NCI-H2107 treated with DMSO at 0.1 percent for 48 hours (cell line): Measurements from ENCODE around the gene CARMIL1.
"Not testable (repeated sequence)": the region's sequence is repeated elsewhere in the genome, so short reads cannot be mapped to it uniquely, and the experiment has no call there.

ENCODE experiments used
- DNase-seq: peaks from one replicate; lab custom pipeline; 2025; ENCODE audit not compliant: unreplicated experiment; lab: John Stamatoyannopoulos, UW

CARMIL1 gene

GRCh38 chr6:25435416-25435985, 156.3 kb downstream of the CARMIL1 start:
- DNase-seq: no peak

DNA sequence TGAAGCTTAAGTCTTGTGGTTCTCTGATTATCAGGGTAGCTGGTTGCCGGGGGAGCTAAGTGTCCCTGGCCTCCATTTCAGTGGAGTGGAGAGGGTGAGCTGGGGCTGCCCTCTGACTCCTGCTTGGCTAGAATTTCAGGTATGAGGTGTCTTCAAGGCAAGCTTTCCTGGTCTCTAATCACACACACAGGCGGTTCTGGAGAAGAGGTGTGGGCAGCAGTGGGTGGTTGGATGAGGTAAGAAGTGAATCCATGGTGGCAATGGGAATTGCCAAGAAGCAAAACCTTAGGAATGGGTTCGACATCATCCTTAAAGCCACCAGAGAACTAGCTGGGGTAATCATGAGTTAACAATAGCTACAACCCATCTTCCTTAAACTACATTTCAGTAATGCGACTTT, 157.6 kb downstream of the CARMIL1 start:
- no peak for DNase-seq

DNA sequence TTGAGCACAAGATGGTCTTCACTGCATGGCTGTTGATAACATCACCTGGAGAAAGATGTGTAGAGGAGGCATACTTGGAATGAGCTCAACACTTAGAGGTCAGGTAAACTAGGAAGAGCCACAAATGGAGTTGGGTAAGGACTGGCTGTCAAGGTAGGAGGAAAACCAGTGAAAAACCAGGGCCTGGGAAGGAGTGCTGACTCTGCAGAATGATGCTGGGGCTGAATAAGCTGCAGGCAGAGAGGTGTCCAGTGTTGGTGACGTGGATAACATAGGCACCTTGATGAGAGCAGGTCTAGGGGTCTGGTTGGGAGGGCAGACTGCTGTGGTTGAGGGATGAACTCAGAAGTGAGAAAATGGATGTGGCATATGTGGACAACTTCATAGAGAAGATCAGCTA, 160.2 kb downstream of the CARMIL1 start:
- DNase-seq: no peak

- DNase-seq: no peak
Measured at GRCh38 chr6:25441663-25442270, 162.6 kb downstream of the CARMIL1 start.

DNA sequence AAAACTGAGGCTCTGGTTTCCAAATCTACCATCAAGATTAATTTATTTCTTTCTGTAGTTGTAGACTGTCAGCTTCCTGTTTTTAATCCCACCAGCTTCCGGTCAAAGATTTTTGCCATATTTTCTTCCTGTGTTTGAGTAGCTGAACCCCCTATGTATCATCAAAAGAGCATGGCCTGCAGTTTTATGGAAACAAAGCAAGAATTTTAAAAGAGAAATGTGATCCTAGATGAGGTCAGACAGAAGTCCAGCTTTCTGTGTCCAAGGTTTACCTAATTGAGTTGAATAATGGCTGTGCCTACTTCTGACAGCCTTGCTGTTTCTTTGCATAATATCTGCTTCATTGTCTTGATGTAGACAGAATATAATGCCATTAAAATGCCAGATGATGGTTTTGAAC, 163.7 kb downstream of the CARMIL1 start:
- no peak for DNase-seq

DNA sequence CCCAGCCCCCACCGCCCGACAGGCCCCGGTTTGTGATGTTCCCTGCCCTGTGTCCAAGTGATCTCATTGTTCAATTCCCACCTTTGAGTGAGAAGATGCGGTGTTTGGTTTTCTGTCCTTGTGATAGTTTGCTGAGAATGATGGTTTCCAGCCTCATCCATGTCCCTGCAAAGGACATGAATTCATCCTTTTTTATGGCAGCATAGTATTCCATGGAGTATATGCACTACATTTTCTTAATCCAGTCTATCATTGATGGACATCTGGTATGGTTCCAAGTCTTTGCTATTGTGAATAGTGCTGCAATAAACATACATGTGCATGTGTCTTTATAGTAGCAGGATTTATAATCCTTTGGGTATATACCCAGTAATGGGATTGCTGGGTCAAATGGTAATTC, 165.3 kb downstream of the CARMIL1 start:
- not testable (repeated sequence) for DNase-seq

DNA sequence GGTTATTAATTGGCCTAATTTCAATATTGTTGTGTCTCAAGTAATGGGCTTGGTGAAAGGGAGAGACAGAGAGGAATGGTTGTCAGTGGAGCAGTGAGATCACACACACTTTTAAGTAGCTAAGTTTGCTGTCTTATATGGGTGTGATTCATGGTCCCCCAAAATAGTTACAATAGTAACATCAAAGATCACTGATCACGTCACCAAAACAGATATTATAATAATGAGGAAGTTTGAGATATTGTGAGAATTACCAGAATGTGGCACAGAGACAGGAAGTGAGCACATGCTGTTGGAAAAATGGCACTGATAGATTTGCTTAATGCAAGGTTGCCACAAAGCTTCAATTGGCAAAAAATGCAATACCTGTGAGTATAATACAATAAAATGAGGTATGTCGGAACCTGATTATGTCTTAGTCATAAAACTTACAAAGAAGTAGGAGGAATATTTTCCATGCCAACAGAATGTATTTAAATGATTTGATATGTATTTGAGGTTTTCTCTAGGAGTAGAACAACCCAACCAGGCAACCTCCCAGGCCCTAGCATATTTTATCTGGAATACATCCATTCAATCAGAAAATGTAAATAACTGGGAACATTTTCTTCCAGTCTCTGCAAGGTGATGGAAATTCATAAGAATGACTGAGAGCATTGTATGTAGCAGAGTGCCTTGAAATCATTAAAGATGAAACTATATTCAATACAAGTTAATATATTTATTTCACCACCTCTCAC, 167.8 kb downstream of the CARMIL1 start:
- DNase-seq: no peak

DNA sequence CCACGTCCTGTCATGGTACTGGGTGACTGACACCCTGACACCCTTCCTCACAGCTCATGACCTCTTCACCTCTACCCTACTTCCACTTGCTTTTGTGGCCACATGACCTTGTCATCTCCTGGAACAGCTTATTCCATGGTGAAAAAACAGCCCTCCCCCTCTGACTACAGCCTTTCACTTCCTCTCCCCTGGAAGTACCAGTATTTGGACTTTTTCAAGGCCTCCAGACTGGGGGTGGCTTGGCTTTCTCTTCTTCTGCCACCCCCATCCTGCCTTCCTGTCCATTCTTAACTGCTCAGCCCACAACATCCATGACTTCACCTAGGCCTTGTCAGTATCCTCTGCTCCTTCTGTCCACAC, 168.4 kb downstream of the CARMIL1 start:
- no peak for DNase-seq

DNA sequence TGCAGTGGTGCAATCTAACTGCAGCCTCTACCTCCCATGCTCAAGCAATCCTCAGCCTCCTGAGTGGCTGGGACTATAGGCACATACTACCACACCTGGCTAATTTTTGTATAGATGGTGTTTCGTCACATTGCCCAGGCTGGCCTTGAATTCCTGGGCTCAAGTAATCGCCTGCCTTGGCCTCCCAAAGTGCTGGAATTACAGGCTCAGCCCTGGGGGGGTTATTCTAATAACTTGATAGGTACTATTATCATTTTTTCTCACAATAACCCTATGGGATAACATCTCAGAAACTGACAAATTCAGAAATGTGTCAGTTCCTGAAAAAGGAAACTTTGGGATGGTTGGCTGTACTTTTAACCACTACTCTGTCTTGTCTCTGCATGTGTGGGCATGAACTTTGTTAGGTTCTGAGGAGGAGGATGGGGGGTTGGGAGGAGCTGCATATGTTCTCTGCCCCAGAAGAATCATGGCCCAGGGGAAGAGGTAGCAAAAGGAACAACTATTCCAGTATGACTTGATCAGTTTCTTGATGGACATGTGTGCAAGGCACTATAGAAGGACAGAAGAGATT, 169.9 kb downstream of the CARMIL1 start:
- no peak for DNase-seq

- peak; percentile 43 for DNase-seq
Measured at GRCh38 chr6:25449774-25450173, 170.6 kb downstream of the CARMIL1 start.

GRCh38 chr6:25450469-25451198, 171.5 kb downstream of the CARMIL1 start:
- no peak for DNase-seq

DNA sequence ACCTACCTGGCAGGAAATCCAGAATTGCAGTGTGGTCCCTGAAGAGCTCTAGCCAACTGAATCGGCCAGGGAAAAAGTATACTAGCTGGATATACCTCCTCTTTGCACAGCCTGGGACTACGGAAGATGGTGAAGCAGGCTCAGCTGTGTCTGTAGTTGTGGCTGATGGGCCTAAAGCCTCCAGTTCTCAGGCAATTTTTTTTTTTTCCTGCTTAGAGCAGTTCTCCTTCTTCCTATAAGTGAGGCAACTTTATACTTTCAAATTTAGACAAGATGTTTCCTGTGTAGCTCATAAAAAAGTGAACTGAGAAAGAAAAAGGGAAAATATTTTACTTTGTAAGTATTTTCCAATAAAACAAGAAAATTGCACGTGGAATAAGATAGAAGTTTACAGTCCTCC, 172.9 kb downstream of the CARMIL1 start:
- DNase-seq: no peak

DNA sequence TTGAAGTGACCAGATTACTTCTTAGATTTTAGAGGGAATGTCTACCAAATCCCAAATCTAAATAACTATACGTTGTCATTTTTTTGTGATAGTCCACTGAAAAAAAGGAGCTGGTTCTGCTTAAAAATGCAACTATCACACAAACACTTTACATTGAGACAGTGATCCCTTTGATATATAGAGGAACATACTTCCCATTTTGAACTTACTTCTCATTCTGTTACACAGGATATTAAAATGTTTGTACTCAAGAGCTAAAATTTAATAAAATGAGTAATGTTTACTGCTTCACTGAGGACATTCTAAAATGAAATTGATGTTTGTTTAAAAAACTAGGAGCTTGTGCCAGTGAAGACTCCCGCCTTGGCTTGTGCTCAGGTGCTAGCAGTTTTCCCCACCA, 174.1 kb downstream of the CARMIL1 start:
- no peak for DNase-seq

DNA sequence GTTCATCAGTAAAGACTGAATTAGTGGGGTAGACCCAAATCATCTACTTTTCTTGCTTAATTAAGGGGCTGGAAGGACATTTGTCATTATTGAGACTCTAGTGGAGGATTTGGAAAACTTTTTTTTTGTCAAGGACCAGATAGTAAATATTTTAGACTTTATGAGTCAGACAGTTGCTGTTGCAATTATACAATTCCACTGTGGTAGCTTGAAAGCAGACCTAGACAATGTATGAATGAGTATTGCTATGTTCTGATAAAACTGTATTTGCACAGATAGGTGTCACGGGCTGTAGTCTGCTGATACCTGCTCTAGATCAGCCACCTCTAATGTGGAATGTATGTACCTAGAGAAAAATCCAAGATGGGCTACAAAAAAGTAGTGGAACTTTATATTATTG, 175.0 kb downstream of the CARMIL1 start:
- DNase-seq: no peak

GRCh38 chr6:25456249-25457040, 177.3 kb downstream of the CARMIL1 start:
- DNase-seq: no peak

- DNase-seq: no peak
Measured at GRCh38 chr6:25457516-25457915, 178.3 kb downstream of the CARMIL1 start.

DNA sequence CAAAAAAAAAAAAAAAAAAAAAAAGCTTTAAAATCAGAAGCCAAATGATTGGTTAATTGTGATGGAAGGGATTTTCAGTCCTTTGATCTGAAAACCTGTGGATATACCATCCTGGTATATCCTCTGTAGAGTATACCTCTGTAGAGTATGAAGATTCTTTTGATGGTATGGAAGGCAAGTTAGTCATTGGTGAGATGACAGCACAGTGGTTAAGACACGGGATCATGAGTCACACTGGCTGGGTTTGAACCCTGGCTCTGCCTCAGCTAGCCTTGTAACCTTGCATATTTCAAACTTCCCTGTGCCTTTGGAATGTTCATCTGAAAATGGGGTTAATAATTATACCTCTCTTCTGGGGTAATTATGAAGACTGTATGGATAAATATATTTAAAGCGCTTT, 179.3 kb downstream of the CARMIL1 start:
- no peak for DNase-seq

- DNase-seq: no peak
Measured at GRCh38 chr6:25462235-25462897, 183.2 kb downstream of the CARMIL1 start.

GRCh38 chr6:25463441-25463840, 184.3 kb downstream of the CARMIL1 start:
- no peak for DNase-seq

- no peak for DNase-seq
Measured at GRCh38 chr6:25464225-25464624, 185.1 kb downstream of the CARMIL1 start.
